ENCODE measurements around the gene TSPAN8. TPM values are rescaled to one million over a fixed set of nuclear protein-coding genes. Genes with fewer than 3 reads are reported as not detected.

TSPAN8 gene
- total RNA-seq, 2 donors from 2014 or later = not detected

Other genes starting within 250 kb of the TSPAN8 start
- gene PTPRR, start 237.3 kb downstream of the TSPAN8 start, total RNA-seq = not detected

Data from natural killer cell treated with Interleukin-12 subunit alpha and Interleukin-12 subunit beta and Interleukin-15 and Interleukin-18, amount 100 ng/mL, for 72 hours (primary cell).